ENCODE measurements around the gene SYNE2.

DNA sequence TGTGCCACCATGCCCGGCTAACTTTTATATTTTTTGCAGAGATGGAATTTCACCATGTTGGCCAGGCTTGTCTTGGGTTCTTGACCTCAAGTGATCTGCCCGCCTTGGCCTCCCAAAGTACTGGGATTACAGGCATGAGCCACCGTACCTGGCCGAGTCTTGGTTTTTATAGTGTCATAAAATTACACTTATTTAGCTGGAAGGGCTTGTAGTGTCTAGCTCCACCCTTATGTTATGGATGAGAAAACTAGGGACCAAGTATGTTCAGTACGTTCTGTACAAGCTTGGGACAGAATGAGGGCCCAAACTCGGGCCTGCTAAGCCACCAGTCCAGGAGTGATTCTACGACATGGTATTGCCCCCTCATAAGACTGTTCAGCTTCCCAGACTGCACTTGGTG lies 35.1 kb downstream of the SYNE2 start:
- TF ChIP-seq POLR2A (IDR thresholded peaks at IDR 0.05) (no peak), POLR2AphosphoS5 (IDR thresholded peaks at IDR 0.05; ENCODE audit: insufficient read depth in 1 of 2, low read depth in 1 of 2) (no peak)
- TF ChIP-seq, protein P1, sequence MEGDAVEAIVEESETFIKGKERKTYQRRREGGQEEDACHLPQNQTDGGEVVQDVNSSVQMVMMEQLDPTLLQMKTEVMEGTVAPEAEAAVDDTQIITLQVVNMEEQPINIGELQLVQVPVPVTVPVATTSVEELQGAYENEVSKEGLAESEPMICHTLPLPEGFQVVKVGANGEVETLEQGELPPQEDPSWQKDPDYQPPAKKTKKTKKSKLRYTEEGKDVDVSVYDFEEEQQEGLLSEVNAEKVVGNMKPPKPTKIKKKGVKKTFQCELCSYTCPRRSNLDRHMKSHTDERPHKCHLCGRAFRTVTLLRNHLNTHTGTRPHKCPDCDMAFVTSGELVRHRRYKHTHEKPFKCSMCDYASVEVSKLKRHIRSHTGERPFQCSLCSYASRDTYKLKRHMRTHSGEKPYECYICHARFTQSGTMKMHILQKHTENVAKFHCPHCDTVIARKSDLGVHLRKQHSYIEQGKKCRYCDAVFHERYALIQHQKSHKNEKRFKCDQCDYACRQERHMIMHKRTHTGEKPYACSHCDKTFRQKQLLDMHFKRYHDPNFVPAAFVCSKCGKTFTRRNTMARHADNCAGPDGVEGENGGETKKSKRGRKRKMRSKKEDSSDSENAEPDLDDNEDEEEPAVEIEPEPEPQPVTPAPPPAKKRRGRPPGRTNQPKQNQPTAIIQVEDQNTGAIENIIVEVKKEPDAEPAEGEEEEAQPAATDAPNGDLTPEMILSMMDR (IDR thresholded peaks at IDR 0.05), result no peak

All from vagina (tissue), 2 donors.